Gastrocnemius medialis (tissue), 4 donors: ENCODE data around the gene ACOXL. TPM values are rescaled to one million over a fixed set of nuclear protein-coding genes. Genes with fewer than 3 reads are reported as not detected.

Experiments used
- ATAC-seq, 2 donors: fragments of 150-250 bp; one replicate each; pipeline ENCODE4 v1.9.1; 2016
- DNase-seq, 2 donors: peaks; one replicate each; pipeline ENCODE4 v3.0.0-alpha.2; 2019
- H3K27ac ChIP-seq, 4 donors: fragments of 200-600 bp; sonication (generic); 1 replicate in 1 of 4; 2 replicates in 3 of 4; pipeline ENCODE4 v1.5.1; 2016 to 2018; ENCODE audit warnings: mild to moderate bottlenecking in 2 of 4, moderate library complexity in 1 of 4
- H3K27me3 ChIP-seq, 3 donors: fragments of 200-600 bp; sonication (generic) in 2 of 3; 1 replicate in 1 of 3; 2 replicates in 2 of 3; pipeline versions ENCODE4 v1.5.1 to v1.6.0; 2016 to 2019; ENCODE audit warnings: mild to moderate bottlenecking in 1 of 3, moderate library complexity in 1 of 3
- H3K36me3 ChIP-seq, 2 donors: fragments of 200-600 bp; sonication (generic) in 1 of 2; one replicate each; pipeline ENCODE4 v1.5.1; 2017 to 2018
- H3K4me1 ChIP-seq, 2 donors: fragments of 200-600 bp; sonication (generic) in 1 of 2; one replicate each; pipeline ENCODE4 v1.5.1; 2016 to 2017; ENCODE audit warnings: mild to moderate bottlenecking in 2 of 2
- H3K4me3 ChIP-seq, 4 donors: fragments of 200-600 bp; sonication (generic) in 3 of 4; 1 replicate in 1 of 4; 2 replicates in 3 of 4; pipeline ENCODE4 v1.5.1; 2016 to 2019; ENCODE audit warnings: mild to moderate bottlenecking in 2 of 4
- H3K9me3 ChIP-seq, 3 donors: fragments of 200-600 bp; sonication (generic) in 2 of 3; 1 replicate in 1 of 3; 2 replicates in 2 of 3; pipeline ENCODE4 v1.5.1; 2016 to 2019
- CTCF ChIP-seq, 5 experiments: fragments of 450-650 bp in 3 of 5; fragments of 200-600 bp in 2 of 5; sonication (generic) in 2 of 5; IDR thresholded peaks in 4 of 5; conservative IDR thresholded peaks in 1 of 5; 1 replicate in 4 of 5; 2 replicates in 1 of 5; pipeline ENCODE4 v1.5.1; 2016 to 2019; ENCODE audit warnings: antibody characterized with exemption in 5 of 5, mild to moderate bottlenecking in 3 of 5, moderate library complexity in 3 of 5
- POLR2A ChIP-seq, 2 donors: fragments of 450-650 bp; IDR thresholded peaks; one replicate each; pipeline ENCODE4 v1.6.1; 2017; ENCODE audit warnings: antibody characterized with exemption in 2 of 2, mild to moderate bottlenecking in 2 of 2, moderate library complexity in 2 of 2
- in situ Hi-C, 4 donors: fragments of 200-750 bp; cut with MboI; loops; one replicate each; pipeline versions ENCODE4 v1.15.0 to v1.8.0; 2017; ENCODE audit warnings: low sequenced_read_pairs in 4 of 4
- intact Hi-C: fragments of 100-400 bp; cut with DNase I; formaldehyde crosslinking; loops from one replicate; pipeline ENCODE4 v1.15.1; 2023; ENCODE audit warnings: low total_unique reads
- total RNA-seq, 4 donors: library from RNA; depleted of rRNA; stranded (reverse); fragments of >200 nt; gene quantifications; one replicate each; pipeline versions ENCODE4 v1.1.0 to v1.2.3, GENCODE V29; 2016

ACOXL gene
- total RNA-seq, 4 donors from 2014 or later = not detected

GRCh38 chr2:110751642-110752041 is 19.3 kb downstream of the ACOXL start:
- Histone ChIP-seq H3K36me3 (no peaks in the 10 kb centered on the region), H3K9me3 (no peaks in the 10 kb centered on the region), H3K27me3 (no peaks in the 10 kb centered on the region), H3K4me1 (no peaks in the 10 kb centered on the region), H3K4me3 (no peak overlapping the region), H3K27ac (no peak overlapping the region)
- no peak for ATAC-seq
- TF ChIP-seq POLR2A (IDR thresholded peaks at IDR 0.05) = no peak
- TF ChIP-seq CTCF (IDR thresholded peaks at IDR 0.05 in 4 of 5, conservative IDR thresholded peaks at IDR 0.05 in 1 of 5) = no peak
- in situ Hi-C loops = no loop called here
- intact Hi-C loops = no loop called here
- DNase-seq = no peak

GRCh38 chr2:110752871-110753270 is 20.5 kb downstream of the ACOXL start:
- no peak for DNase-seq
- Histone ChIP-seq H3K4me1 (no peaks in the 10 kb centered on the region), H3K27ac (no peak overlapping the region), H3K27me3 (no peaks in the 10 kb centered on the region), H3K9me3 (no peaks in the 10 kb centered on the region), H3K36me3 (no peaks in the 10 kb centered on the region), H3K4me3 (no peak overlapping the region)
- in situ Hi-C loops (no loop called here), intact Hi-C loops (no loop called here)
- TF ChIP-seq POLR2A (IDR thresholded peaks at IDR 0.05) (no peak), CTCF (IDR thresholded peaks at IDR 0.05 in 4 of 5, conservative IDR thresholded peaks at IDR 0.05 in 1 of 5) (no peak)
- ATAC-seq = no peak

DNA sequence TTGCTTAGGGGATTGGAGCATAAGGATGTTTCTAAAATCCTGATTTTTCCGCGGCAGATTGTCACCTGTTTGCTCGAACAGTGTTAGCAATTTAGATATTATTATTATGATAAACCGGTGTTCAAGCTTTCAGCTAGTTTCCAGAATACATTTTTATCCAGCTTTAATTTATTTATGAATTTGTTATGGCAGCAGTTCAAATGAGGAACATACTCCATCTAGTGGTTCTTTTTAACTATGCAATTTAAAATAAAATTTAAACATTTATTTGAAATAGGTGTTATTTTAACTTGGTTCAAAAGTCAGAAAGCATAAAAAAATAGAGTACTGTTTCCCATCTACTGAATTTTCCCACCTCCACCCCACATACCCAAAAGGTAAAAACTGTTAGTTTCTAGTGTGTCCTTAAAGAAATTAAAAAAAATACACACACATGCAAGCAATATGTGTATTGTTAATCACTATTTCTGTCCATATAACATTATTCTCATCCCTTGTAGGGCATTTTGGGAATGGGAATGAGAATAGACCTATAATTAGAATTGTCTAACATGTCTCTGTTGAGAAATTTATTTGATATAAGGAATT is 23.2 kb downstream of the ACOXL start:
- no peaks in the 10 kb centered on the region for H3K36me3 ChIP-seq
- peak; percentile 28 to 67 (median 45) for TF ChIP-seq CTCF (IDR thresholded peaks at IDR 0.05 in 4 of 5, conservative IDR thresholded peaks at IDR 0.05 in 1 of 5)
- no peak for TF ChIP-seq POLR2A (IDR thresholded peaks at IDR 0.05)
- H3K4me3 ChIP-seq = no peak overlapping the region
- H3K27ac ChIP-seq = no peak overlapping the region
- H3K4me1 ChIP-seq = no peaks in the 10 kb centered on the region
- no peaks in the 10 kb centered on the region for H3K27me3 ChIP-seq
- no peak for ATAC-seq
- H3K9me3 ChIP-seq = no peaks in the 10 kb centered on the region
- no peak for DNase-seq
- intact Hi-C loops = no loop called here
- in situ Hi-C loops = no loop called here

DNA sequence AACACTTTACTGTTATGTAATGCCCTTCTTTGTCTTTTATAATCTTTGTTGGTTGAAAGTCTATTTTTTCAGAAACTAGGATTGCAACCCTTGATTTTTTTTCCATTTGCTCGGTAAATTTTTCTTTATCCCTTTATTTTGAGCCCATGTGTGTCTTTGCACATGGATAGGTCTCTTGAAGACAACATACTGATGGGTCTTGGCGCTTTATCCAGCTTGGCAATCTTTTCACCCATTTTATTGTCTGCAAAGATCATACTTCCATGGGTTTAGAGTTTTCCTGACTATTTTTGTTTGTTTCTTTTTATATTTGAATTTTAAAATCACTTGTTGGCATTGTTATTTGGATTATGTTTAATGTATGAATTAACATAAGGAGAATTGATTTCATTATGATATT is 27.0 kb downstream of the ACOXL start:
- Histone ChIP-seq H3K4me1 (no peaks in the 10 kb centered on the region), H3K27me3 (no peaks in the 10 kb centered on the region), H3K9me3 (no peaks in the 10 kb centered on the region), H3K4me3 (no peak overlapping the region), H3K27ac (no peak overlapping the region), H3K36me3 (no peaks in the 10 kb centered on the region)
- TF ChIP-seq CTCF (IDR thresholded peaks at IDR 0.05 in 4 of 5, conservative IDR thresholded peaks at IDR 0.05 in 1 of 5) (no peak), POLR2A (IDR thresholded peaks at IDR 0.05) (no peak)
- ATAC-seq (no peak), DNase-seq (no peak)
- in situ Hi-C loops (no loop called here), intact Hi-C loops (no loop called here)

- Histone ChIP-seq H3K36me3 (no peaks in the 10 kb centered on the region), H3K27me3 (no peaks in the 10 kb centered on the region), H3K27ac (no peak overlapping the region), H3K9me3 (no peaks in the 10 kb centered on the region), H3K4me3 (no peak overlapping the region), H3K4me1 (peaks cover under 1 to 2% of the 10 kb centered on the region in 2 donors)
- TF ChIP-seq POLR2A (IDR thresholded peaks at IDR 0.05) (no peak), CTCF (IDR thresholded peaks at IDR 0.05 in 4 of 5, conservative IDR thresholded peaks at IDR 0.05 in 1 of 5) (no peak)
- no peak for DNase-seq
- no peak for ATAC-seq
- intact Hi-C loops (no loop called here), in situ Hi-C loops (no loop called here)
These were observed 32.6 kb downstream of the ACOXL start for GRCh38 chr2:110764931-110765330.
